Lung microvascular endothelial cell (primary cell): Measurements from ENCODE around the gene ACLY. TPM values are rescaled to one million over a fixed set of nuclear protein-coding genes. Genes with fewer than 3 reads are reported as not detected.

Source experiments
- DNase-seq, 2 donors: peaks; one replicate each; pipeline versions ENCODE4 v3.0.0 to v3.0.0-alpha.2; 2010; ENCODE audit warnings: low read depth in 2 of 2
- total RNA-seq: library from RNA; depleted of rRNA; stranded (reverse); fragments of >200 nt; gene quantifications from 2 replicates; pipeline ENCODE4 v1.2.1, GENCODE V29; 2014

The ACLY gene
- total RNA-seq: 167 and 203 TPM in 2 replicates

DNA sequence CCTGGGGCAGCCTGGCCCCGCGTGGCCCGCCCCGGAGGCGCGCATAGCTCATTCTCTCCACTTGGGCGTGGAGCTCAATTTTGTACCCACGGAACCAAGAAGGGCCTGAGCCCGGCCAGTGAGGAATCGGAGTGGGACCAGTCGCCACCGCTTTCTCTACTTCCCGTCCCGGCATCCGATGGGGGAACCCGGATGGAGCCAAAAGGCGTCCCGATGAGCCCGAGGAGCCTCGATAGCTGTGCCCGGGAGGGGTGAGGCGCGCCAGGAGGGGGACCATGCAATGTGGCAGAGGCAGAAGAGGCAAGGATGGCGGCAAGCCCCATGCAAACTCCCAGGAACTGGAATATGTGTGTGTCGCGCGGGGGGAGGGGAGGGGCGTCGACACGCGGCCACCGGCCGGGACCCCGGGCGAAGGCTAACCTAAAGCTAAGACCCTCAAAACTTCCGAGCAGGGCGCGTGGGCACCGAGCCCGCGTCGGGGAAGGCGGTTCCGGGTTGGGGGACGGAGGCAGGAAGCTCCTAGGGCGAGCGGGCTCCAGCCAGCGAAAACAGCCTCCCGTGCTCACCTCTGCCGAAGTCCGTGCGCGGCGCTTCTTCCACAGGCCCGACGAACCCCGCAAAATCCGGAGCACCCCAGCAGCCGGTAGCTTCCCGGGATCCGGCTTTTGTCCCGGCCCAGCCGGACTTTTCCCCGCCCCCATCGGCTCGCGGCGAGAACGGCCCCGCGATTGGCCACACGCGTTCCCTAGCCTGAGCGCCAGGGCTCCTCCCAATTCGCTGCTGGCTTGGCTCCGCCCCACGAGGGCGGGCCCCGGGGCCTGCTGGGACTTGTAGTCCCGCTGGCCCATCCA, at the start of gene ACLY:
Gene ACLY, minus strand, starts transcription at position 638 of the 851 bp plus-strand sequence. CDS start 5,078 bp downstream, outside the sequence.
- peak; percentile 95 to 96 for DNase-seq

GRCh38 chr17:41967921-41968578, 49.3 kb upstream of the ACLY start:
- DNase-seq: no peak

- peak; percentile 24 to 37 for DNase-seq
Observed at GRCh38 chr17:41967141-41967920, 48.6 kb upstream of the ACLY start.

- peak; percentile 94 to 96 for DNase-seq
Observed at GRCh38 chr17:41966463-41967140, 47.9 kb upstream of the ACLY start, which contains the start of gene CNP. Gene CNP, plus strand, starts transcription at chr17:41966795. Its CDS starts 90 bp downstream, at chr17:41966885.

GRCh38 chr17:41965694-41966462, 47.1 kb upstream of the ACLY start:
- peak; percentile 20 to 48 for DNase-seq

DNA sequence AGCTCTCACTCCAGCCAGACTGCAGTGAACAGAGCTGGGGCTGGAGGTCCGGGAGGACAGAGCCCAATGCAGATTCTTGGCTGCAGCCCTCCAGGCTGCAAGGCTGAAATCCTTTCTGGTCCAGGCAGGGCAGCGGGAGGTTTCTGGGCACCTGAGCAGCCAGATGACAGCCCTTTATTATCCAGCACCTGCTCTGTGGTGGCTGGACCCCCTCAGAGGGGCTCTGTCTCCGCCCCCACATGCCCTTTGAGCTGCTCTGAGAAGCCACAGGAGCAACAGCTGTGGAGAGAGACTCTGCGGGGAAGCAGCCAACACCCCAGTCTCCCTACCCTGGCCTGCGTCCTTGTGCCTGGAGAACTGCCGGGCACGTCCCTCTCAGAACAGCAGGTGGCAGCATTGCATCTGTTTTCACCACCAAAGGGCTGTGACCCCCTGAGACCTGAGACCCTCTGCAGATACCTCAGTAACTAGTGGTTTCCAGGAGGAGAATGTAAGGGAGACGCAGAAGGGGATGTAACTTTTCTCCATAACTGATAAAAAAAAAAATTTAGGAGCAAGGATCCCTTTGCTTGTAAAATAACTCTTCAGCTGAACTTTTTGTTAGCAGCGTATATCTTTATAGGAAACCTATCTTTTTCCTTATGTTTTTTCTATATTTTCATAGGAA, 44.1 kb upstream of the ACLY start:
- DNase-seq: peak; percentile 64 to 78

GRCh38 chr17:41962111-41962510, 43.4 kb upstream of the ACLY start:
- no peak for DNase-seq

DNA sequence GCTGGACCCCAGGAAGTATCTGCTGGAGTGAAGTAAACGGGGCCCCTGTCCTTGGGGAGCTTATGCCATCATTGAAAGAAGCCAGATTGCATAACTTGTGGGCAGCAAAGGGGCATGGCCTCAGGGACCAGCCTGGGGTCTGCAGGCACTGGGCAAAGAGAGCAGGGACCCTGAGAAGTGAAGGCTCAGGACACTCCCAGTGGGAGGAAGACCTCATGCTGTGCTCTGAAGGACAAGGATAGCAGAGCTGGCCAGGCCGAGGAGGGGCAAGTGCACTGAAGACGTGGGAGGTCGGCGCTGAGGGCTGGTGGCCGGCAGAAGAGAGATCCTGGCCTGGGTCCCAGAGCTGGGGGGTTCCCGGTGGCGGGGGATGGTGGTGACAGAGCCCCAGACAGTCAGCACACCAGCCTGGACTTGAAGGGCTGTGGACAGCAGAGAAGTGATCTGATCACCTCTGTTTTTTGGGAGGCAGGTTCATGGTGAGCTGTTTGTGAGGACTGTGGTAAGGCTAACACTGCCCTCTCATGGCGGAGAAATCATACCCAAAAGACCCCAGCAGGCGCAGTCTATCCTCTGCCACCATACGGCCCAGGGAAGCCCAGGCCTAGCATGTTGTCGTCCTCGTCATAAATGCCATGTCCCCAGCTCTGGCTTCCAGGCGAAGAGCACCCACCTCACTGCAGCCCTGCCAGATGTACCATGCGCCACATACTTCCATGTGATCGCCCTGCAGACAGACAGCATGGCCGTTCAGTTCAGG, 40.8 kb upstream of the ACLY start:
- peak; percentile 61 to 85 for DNase-seq

DNA sequence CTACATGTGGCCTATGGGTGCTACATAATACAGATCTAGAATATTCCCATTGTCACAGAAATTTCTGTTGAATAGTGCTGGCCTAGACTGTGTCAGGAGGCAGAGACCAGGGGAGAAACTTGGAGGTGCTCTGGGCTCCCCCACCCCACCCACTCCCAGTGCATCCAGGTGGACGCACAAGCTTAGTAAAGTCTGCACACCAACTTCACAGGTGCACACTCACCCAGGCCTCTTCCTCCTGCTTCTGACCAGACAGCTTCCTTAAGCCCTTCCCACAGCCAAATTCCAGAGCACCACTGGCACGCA, 40.2 kb upstream of the ACLY start:
- no peak for DNase-seq

- DNase-seq: no peak
Observed at GRCh38 chr17:41957869-41958439, 39.2 kb upstream of the ACLY start.

DNA sequence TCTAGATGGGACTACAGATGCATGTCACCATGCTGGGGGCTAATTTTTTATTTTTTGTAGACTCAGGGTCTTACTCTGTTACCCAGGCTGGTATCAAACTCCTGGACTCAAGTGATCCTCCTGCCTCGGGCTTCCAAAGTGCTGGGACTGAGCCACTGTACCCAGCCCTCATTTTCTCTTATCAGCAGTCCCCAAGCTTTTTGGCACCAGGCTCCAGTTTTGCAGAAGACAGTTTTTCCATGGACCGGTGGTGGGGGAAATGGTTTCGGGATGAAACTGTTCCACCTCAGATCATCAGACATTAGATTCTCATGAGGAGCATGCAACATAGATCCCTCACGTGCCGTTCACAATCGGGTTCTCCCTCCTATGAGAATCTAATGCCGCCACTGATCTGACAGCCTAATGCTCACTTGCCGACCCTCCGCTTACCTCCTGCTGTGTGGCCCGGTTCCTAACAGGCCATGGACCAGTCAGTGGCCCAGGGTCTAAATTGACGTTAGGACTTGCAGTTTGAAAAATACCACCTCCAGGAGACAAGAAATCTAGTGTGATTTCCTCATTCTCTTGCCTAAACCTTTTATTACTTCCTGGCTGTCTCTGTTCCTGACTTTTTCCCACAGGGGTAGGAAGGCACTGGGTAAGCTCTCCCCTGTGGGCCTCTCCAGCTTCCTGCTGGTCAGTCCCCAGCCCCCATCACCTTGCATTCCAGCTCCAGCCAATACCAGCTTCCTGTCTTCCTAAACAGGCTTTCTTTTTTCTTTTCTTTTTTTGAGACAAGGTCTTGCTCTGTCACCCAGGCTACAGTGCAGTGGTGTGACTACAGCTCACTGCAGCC, 38.5 kb upstream of the ACLY start:
- peak; percentile 46 to 64 for DNase-seq

DNA sequence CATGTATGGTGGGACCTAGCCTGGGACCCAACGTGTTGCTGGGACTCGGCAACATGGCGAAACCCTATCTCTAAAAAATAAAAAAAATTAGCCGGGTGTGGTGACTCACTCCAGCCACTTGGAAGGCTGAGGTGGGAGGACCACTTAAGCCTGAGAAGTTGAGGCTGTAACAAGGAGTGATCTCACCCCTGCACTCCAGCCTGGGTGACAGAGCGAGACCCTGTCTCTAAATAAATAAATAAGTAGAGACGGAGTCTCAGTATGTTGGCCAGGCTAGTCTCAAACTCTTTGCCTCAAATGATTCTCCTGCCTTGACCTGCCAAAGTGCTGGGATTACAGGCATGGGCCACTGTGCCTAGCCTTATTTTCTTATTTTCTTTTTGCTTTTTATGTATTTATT, 37.8 kb upstream of the ACLY start:
- no peak for DNase-seq

GRCh38 chr17:41948762-41949460, 30.2 kb upstream of the ACLY start:
- DNase-seq: no peak

DNA sequence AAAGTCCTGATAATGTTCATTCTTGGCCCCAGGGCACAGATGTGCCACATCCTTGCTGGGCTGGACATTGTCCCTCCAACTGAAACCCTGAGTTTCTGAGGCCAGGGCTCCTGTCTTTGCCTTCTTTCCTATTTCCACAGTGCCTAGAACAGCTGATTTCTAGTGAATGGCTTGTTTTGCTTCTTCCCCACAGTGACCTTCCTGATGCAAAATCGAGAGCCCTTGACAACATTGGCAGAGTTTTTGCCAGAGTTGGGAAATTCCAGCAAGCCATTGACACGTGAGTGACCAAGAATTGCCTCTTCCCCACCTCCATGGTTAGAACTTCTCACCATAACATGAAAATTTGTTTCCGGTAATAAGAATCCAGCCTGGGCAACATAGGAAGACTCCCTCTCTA, 26.2 kb upstream of the ACLY start:
- DNase-seq: no peak

DNA sequence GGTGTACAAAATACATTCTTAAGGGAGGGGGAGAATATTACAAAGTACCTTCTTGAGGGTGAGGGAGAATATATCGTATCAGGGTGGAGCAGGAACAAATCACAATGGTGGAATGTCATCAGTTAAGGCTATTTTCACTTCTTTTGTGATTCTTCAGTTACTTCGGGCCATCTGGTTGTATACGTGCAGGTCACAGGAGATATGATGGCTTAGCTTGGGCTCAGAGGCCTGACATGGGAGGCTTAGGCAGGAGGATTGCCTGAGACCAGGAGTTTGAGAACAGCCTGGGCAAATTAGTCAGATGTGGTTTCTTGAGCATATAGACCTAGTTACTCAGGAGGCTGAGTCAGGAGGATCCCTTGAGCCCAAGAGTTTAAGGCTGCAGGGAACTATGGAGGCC, 24.7 kb upstream of the ACLY start:
- no peak for DNase-seq

- DNase-seq: no peak
Observed at GRCh38 chr17:41942626-41943373, 24.0 kb upstream of the ACLY start.

GRCh38 chr17:41941168-41941567, 22.4 kb upstream of the ACLY start:
- DNase-seq: no peak
